SK-N-SH treated with all-trans-retinoic acid at 6 μM for 48 hours (cell line): Measurements from ENCODE around the gene SYNE3.

Experiments used
- ATAC-seq: fragments of 200-7000 bp; cut with Tn5 transposase; 3 replicates; pipeline ENCODE4 v1.9.1; 2020; ENCODE audit warnings: mild to moderate bottlenecking, moderate library complexity
- ARNTL ChIP-seq: fragments of 450-650 bp; formaldehyde crosslinking; IDR thresholded peaks from 2 replicates; pipeline ENCODE4 v1.5.0; 2020; ENCODE audit warnings: low read depth, mild to moderate bottlenecking, moderate library complexity, borderline replicate concordance
- BACH2 ChIP-seq: fragments of 250-450 bp; sonication (Bioruptor Pico); IDR thresholded peaks from 2 replicates; pipeline ENCODE4 v1.9.0; 2021; ENCODE audit warnings: mild to moderate bottlenecking, borderline replicate concordance
- CREB5 ChIP-seq: fragments of 250-450 bp; sonication (Bioruptor Pico); IDR thresholded peaks from 2 replicates; pipeline ENCODE4 v1.5.1; 2020; ENCODE audit warnings: low read depth, mild to moderate bottlenecking, moderate library complexity
- CSDC2 ChIP-seq: fragments of 250-450 bp; sonication (Bioruptor Pico); IDR thresholded peaks from 2 replicates; pipeline ENCODE4 v1.5.0; 2020; ENCODE audit warnings: mild to moderate bottlenecking, moderate library complexity
- CSRNP3 ChIP-seq: fragments of 250-450 bp; sonication (Bioruptor Pico); IDR thresholded peaks from 2 replicates; pipeline ENCODE4 v1.5.1; 2021; ENCODE audit warnings: mild to moderate bottlenecking, moderate library complexity
- ESRRG ChIP-seq: fragments of 250-450 bp; sonication (Bioruptor Pico); IDR thresholded peaks from 2 replicates; pipeline ENCODE4 v1.6.1; 2021; ENCODE audit warnings: mild to moderate bottlenecking
- GLIS3 ChIP-seq: fragments of 250-450 bp; sonication (Bioruptor Pico); IDR thresholded peaks from 2 replicates; pipeline ENCODE4 v1.5.0; 2020; ENCODE audit warnings: mild to moderate bottlenecking, moderate library complexity
- ISL1 ChIP-seq: fragments of 250-450 bp; sonication (Bioruptor Pico); IDR thresholded peaks from 2 replicates; pipeline ENCODE4 v2.1.2; 2022; ENCODE audit warnings: mild to moderate bottlenecking, moderate library complexity
- OSR1 ChIP-seq: fragments of 250-450 bp; sonication (Bioruptor Pico); IDR thresholded peaks from 2 replicates; pipeline ENCODE4 v1.8.0; 2022; ENCODE audit warnings: moderate library complexity, mild to moderate bottlenecking, inconsistent platforms
- PATZ1 ChIP-seq: fragments of 250-450 bp; sonication (Bioruptor Pico); IDR thresholded peaks from 2 replicates; pipeline ENCODE4 v1.8.0; 2020; ENCODE audit warnings: mild to moderate bottlenecking, moderate library complexity, borderline replicate concordance
- PPARA ChIP-seq: fragments of 250-450 bp; sonication (Bioruptor Pico); IDR thresholded peaks from 2 replicates; pipeline ENCODE4 v1.5.0; 2020; ENCODE audit warnings: mild to moderate bottlenecking, borderline replicate concordance
- RARB ChIP-seq: fragments of 250-450 bp; sonication (Bioruptor Pico); IDR thresholded peaks from 2 replicates; pipeline ENCODE4 v1.8.0; 2021; ENCODE audit warnings: mild to moderate bottlenecking, moderate library complexity
- SNAI2 ChIP-seq: fragments of 250-450 bp; sonication (Bioruptor Pico); IDR thresholded peaks from 2 replicates; pipeline ENCODE4 v1.5.0; 2020; ENCODE audit warnings: mild to moderate bottlenecking, moderate library complexity
- TOX ChIP-seq: fragments of 250-450 bp; sonication (Bioruptor Pico); IDR thresholded peaks from 2 replicates; pipeline ENCODE4 v1.8.0; 2021; ENCODE audit warnings: mild to moderate bottlenecking, moderate library complexity, borderline replicate concordance
- ZC3H10 ChIP-seq: fragments of 250-450 bp; sonication (Bioruptor Pico); IDR thresholded peaks from 2 replicates; pipeline ENCODE4 v1.5.1; 2021; ENCODE audit warnings: mild to moderate bottlenecking, moderate library complexity
- ZFP3 ChIP-seq: fragments of 250-450 bp; sonication (Bioruptor Pico); IDR thresholded peaks from 2 replicates; pipeline ENCODE4 v1.5.0; 2020; ENCODE audit warnings: mild to moderate bottlenecking, moderate library complexity
- ZFP30 ChIP-seq: fragments of 450-650 bp; formaldehyde crosslinking; IDR thresholded peaks from 2 replicates; pipeline ENCODE4 v1.5.0; 2022; ENCODE audit warnings: mild to moderate bottlenecking, moderate library complexity
- ZNF565 ChIP-seq: fragments of 450-650 bp; formaldehyde crosslinking; conservative IDR thresholded peaks from 2 replicates; pipeline ENCODE4 v1.5.0; 2020; ENCODE audit warnings: low read depth, mild to moderate bottlenecking, moderate library complexity
- ZNF70 ChIP-seq: fragments of 450-650 bp; formaldehyde crosslinking; IDR thresholded peaks from 2 replicates; pipeline ENCODE4 v1.5.0; 2020; ENCODE audit warnings: mild to moderate bottlenecking, moderate library complexity
- ZNF8 ChIP-seq: fragments of 450-650 bp; formaldehyde crosslinking; IDR thresholded peaks from 2 replicates; pipeline ENCODE4 v1.5.0; 2020; ENCODE audit warnings: mild to moderate bottlenecking, moderate library complexity

Gene SYNE3

GRCh38 chr14:95540236-95540855 lies 23.9 kb upstream of the SYNE3 start (continued):
- no peak for TF ChIP-seq CREB5 (CRISPR knock-in tag)

- no peak for ATAC-seq
- TF ChIP-seq CSDC2 (CRISPR knock-in tag), result no peak
- TF ChIP-seq, all 23 proteins: peak for 0
These were observed 22.5 kb upstream of the SYNE3 start for GRCh38 chr14:95538801-95539509.

GRCh38 chr14:95537298-95538089 lies 21.0 kb upstream of the SYNE3 start:
- no peak for TF ChIP-seq ARNTL (CRISPR knock-in tag)
- no peak for TF ChIP-seq CSDC2 (CRISPR knock-in tag)
- no peak for TF ChIP-seq PPARA
- no peak for TF ChIP-seq ZFP3 (CRISPR knock-in tag)
- TF ChIP-seq RARB (CRISPR knock-in tag), result no peak
- TF ChIP-seq ZC3H10 (CRISPR knock-in tag), result no peak
- no peak for TF ChIP-seq TOX (CRISPR knock-in tag)
- TF ChIP-seq ZNF8 (CRISPR knock-in tag), result no peak
- no peak for TF ChIP-seq ZFP30 (CRISPR knock-in tag)
- TF ChIP-seq ESRRG, result no peak
- TF ChIP-seq GLIS3 (CRISPR knock-in tag), result no peak
- no peak for TF ChIP-seq ZNF565 (CRISPR knock-in tag)
- TF ChIP-seq PATZ1 (CRISPR knock-in tag), result no peak
- no peak for TF ChIP-seq SNAI2 (CRISPR knock-in tag)
- TF ChIP-seq, all 23 proteins: peak for 0
- ATAC-seq, result no peak

- TF ChIP-seq PPARA, result no peak
- TF ChIP-seq ZC3H10 (CRISPR knock-in tag), result no peak
- no peak for TF ChIP-seq ESRRG
- TF ChIP-seq ZNF8 (CRISPR knock-in tag), result no peak
- TF ChIP-seq PATZ1 (CRISPR knock-in tag), result no peak
- no peak for TF ChIP-seq SNAI2 (CRISPR knock-in tag)
- TF ChIP-seq CSDC2 (CRISPR knock-in tag), result no peak
- no peak for TF ChIP-seq ISL1 (CRISPR knock-in tag)
- no peak for TF ChIP-seq ZFP30 (CRISPR knock-in tag)
- TF ChIP-seq GLIS3 (CRISPR knock-in tag), result no peak
- no peak for TF ChIP-seq OSR1 (CRISPR knock-in tag)
- TF ChIP-seq ARNTL (CRISPR knock-in tag), result no peak
- no peak for TF ChIP-seq CSRNP3 (CRISPR knock-in tag)
- TF ChIP-seq ZFP3 (CRISPR knock-in tag), result no peak
- TF ChIP-seq ZNF70 (CRISPR knock-in tag), result no peak
- no peak for TF ChIP-seq RARB (CRISPR knock-in tag)
- no peak for TF ChIP-seq TOX (CRISPR knock-in tag)
- no peak for TF ChIP-seq CREB5 (CRISPR knock-in tag)
- TF ChIP-seq ZNF565 (CRISPR knock-in tag), result no peak
- no peak for TF ChIP-seq BACH2 (CRISPR knock-in tag)
- TF ChIP-seq, all 23 proteins: peak for 0
These were observed 20.2 kb upstream of the SYNE3 start for GRCh38 chr14:95536671-95537070.

More at GRCh38 chr14:95536671-95537070, 20.2 kb upstream of the SYNE3 start:
- ATAC-seq, result no peak
